GM10266 (cell line): ENCODE data around the gene MOB3A.

Experiments used
- DNase-seq: peaks from one replicate; pipeline ENCODE4 v3.0.0; 2012; ENCODE audit errors: extremely low spot score
- CTCF ChIP-seq: IDR thresholded peaks from 2 replicates; pipeline ENCODE4 v1.5.1; 2012; ENCODE audit warnings: mild to moderate bottlenecking, low read depth; ENCODE audit not compliant: control insufficient read depth, insufficient read depth; ENCODE audit errors: missing control alignments

MOB3A gene

GRCh38 chr19:2077833-2078619 is 18.1 kb downstream of the MOB3A start:
- TF ChIP-seq CTCF = no peak

DNA sequence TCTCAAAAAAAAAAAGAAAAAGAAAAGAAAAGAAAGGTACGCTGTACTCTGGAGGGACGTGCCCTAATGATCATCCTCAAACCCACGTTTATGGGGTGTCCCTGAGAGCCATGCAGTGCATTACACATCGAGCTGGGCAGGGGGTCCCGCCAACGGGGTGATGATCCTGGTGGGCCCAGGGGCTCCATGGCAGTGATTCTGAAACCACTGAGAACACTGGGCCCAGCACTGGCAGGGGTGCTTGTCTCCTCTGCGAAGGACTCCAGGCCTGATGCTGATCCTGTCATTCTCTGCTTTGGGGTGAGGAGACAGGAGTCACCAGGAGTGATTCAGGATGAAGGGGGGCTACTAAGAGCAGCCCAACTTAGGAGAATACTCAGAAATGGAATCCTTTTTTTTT is 18.7 kb downstream of the MOB3A start:
- TF ChIP-seq CTCF = no peak

More at GRCh38 chr19:2077833-2078619, 18.1 kb downstream of the MOB3A start:
- no peak for DNase-seq

DNA sequence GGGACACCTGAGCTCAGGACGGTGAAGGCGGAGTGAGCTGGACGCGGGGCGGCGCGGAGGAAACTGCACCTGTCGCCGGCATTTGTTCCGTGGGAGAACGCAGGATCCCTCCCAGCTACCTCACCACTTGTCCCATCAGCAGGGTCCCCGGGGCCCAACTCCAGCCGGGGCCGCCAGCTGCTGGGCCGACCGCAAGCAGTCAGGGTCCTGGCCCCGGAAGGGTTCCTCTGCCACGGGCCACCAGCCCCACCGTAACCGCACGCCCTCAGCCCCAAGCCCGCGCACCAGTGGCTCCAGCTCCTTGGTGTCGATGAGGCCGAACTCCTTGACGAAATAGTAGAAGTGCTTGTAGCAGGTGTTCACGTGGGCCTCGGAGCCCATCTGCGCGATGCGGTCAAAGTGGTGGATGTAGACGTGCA is 19.6 kb downstream of the MOB3A start:
- no peak for DNase-seq
- no peak for TF ChIP-seq CTCF

More for the DNA sequence above, 18.7 kb downstream of the MOB3A start:
- no peak for DNase-seq

DNA sequence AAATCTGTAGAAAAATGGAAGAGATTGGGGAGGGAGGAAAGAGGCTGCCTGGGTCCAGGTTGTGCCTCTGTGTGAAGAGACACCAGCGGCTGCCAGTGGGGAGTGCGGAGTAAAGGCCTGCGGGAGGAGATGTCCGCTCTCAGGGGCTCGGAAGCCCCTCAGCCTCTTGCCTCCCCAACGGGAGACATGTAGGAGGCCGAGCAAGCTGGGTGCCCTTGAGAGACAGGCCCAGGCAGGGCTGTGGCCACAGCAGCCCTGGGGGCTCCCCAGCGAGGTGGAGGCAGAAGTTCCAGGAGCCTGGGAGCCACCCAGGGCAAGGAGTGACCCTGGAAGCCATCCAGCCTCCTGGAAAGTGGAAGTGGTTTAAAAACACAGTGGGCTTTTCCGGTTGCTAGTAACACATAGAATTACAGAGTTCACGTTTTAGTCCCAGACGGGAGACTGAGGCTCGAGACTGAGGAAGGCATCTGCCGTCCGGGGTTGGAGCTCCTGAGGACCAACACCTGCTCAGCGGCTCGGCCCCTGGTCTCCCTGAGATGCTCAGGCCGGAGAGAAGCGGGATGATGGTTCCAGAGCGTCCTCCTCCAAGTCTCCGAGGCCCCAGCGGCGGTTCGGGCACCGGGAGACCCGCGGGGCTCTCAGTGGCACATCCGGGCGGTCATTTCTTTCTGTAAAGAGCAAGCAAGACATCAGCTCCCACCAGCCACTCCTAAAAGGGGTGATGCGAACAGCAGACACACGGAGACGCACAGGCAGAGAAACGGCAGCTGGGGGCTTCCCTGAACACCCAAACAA is 23.2 kb downstream of the MOB3A start:
- no peak for DNase-seq
- no peak for TF ChIP-seq CTCF

DNA sequence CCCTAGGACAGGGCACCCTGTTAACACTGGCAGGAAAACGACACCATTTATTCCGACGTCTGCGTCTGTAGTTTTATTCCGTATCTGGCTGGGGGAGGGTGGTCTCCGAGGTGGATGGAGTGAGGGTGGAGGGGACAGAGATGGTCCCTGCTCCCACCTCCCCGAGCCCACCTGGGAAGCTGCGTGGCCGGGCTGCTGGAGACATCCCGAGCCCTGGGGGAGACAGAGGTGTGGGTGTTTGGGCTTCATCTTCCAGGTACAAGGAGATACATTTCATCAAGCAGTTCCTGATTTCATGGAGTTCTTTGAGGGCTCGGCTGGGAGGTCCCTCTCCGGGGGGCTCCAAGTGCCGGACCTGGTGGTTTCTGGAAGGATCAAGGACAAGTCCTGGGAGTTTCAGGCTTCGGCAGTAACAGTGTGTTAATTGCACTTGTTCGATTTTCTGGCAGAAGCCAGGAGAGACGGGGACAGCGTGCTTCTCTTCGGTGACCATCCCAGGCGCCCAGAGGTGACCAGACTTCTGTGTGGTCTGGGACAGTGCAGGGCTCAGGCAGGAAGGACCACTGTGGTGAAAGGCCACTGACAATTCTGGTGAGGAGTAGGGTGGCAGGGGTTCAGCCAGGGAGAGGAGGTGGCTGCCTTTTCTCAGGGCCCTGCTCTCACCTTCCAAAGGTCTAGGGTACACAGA is 25.0 kb downstream of the MOB3A start:
- no peak for TF ChIP-seq CTCF
- no peak for DNase-seq

GRCh38 chr19:2070436-2070827 is 25.7 kb downstream of the MOB3A start:
- TF ChIP-seq CTCF = no peak

More at GRCh38 chr19:2070436-2070827, 25.7 kb downstream of the MOB3A start:
- DNase-seq = no peak
